Neural cell (in vitro differentiated cells): ENCODE measurements around the gene TSPAN15. TPM values are rescaled to one million over a fixed set of nuclear protein-coding genes. Genes with fewer than 3 reads are reported as not detected.

Source experiments
- H2AFZ ChIP-seq: fragments of 200-600, 300-800 bp; sonication (generic), shearing (Covaris generic); 2 replicates; pipeline ENCODE4 v1.6.0; 2014; ENCODE audit warnings: low read depth, mild to moderate bottlenecking, antibody characterized with exemption, low read length, moderate library complexity
- H3F3A ChIP-seq: fragments of 200-600 bp; shearing (Covaris generic); 2 replicates; pipeline ENCODE4 v1.6.1; 2016; ENCODE audit warnings: mild to moderate bottlenecking, moderate library complexity, mixed read lengths, antibody characterized with exemption, low read length; ENCODE audit not compliant: insufficient read depth, poor library complexity, severe bottlenecking
- H3K27ac ChIP-seq: fragments of 200-600, 300-800 bp; sonication (generic), shearing (Covaris generic); 2 replicates; pipeline ENCODE4 v1.5.1; 2014; ENCODE audit warnings: mild to moderate bottlenecking, low read length, moderate library complexity
- H3K27me3 ChIP-seq: fragments of 300-800, 200-600 bp; sonication (generic), shearing (Covaris generic); 2 replicates; pipeline ENCODE4 v1.6.0; 2014; ENCODE audit warnings: mild to moderate bottlenecking, low read depth, low read length, moderate library complexity; ENCODE audit not compliant: insufficient read depth
- H3K36me3 ChIP-seq: fragments of 300-800, 200-600 bp; sonication (generic), shearing (Covaris generic); 2 replicates; pipeline ENCODE4 v1.5.1; 2014; ENCODE audit warnings: mild to moderate bottlenecking, antibody characterized with exemption, low read length, moderate library complexity; ENCODE audit not compliant: insufficient read depth
- H3K4me2 ChIP-seq: fragments of 300-800, 200-600 bp; sonication (generic), shearing (Covaris generic); 2 replicates; pipeline ENCODE4 v1.6.0; 2014; ENCODE audit warnings: mild to moderate bottlenecking, low read length
- H3K4me3 ChIP-seq: fragments of 300-800, 200-600 bp; sonication (generic), shearing (Covaris generic); 2 replicates; pipeline ENCODE4 v1.5.1; 2014; ENCODE audit warnings: mild to moderate bottlenecking, low read length, moderate library complexity
- H3K79me2 ChIP-seq: fragments of 200-600 bp; shearing (Covaris generic); replicated peaks from 2 replicates; pipeline ENCODE4 v1.6.0; 2014; ENCODE audit warnings: mild to moderate bottlenecking, low read length, moderate library complexity; ENCODE audit not compliant: insufficient read depth
- H3K9ac ChIP-seq: fragments of 300-800, 200-600 bp; sonication (generic), shearing (Covaris generic); 2 replicates; pipeline ENCODE4 v1.6.1; 2016; ENCODE audit warnings: mild to moderate bottlenecking, low read length, mixed read lengths
- H3K9me2 ChIP-seq: fragments of 200-600 bp; shearing (Covaris generic); 2 replicates; pipeline ENCODE4 v1.6.1; 2016; ENCODE audit warnings: mild to moderate bottlenecking, low read length, mixed read lengths; ENCODE audit not compliant: insufficient read depth
- H3K9me3 ChIP-seq: fragments of 200-600, 300-800 bp; sonication (generic), shearing (Covaris generic); 2 replicates; pipeline ENCODE4 v1.6.1; 2016; ENCODE audit warnings: mild to moderate bottlenecking, mixed run types, low read length, moderate library complexity, mixed read lengths
- H4K20me1 ChIP-seq: fragments of 200-600 bp; shearing (Covaris generic); 2 replicates; pipeline ENCODE4 v1.6.1; 2016; ENCODE audit warnings: mild to moderate bottlenecking, mixed run types; ENCODE audit not compliant: insufficient read depth
- CTCF ChIP-seq: fragments of 450-650 bp; IDR thresholded peaks from 2 replicates; pipeline ENCODE4 v1.5.1; 2014; ENCODE audit warnings: antibody characterized with exemption, mild to moderate bottlenecking, moderate library complexity; ENCODE audit not compliant: poor library complexity, severe bottlenecking
- EP300 ChIP-seq: fragments of 450-650 bp; conservative IDR thresholded peaks from 2 replicates; pipeline ENCODE4 v1.6.1; 2014; ENCODE audit warnings: antibody characterized with exemption, mild to moderate bottlenecking, moderate library complexity; ENCODE audit not compliant: poor library complexity, severe bottlenecking
- EZH2 ChIP-seq: fragments of 200-600, 300-800 bp; shearing (Covaris generic), sonication (generic); IDR thresholded peaks from 2 replicates; pipeline ENCODE4 v1.6.1; 2014; ENCODE audit warnings: antibody characterized with exemption, low read length, borderline replicate concordance, mild to moderate bottlenecking; ENCODE audit not compliant: insufficient read depth, poor library complexity, severe bottlenecking
- MXI1 ChIP-seq: fragments of 450-650 bp; conservative IDR thresholded peaks from 2 replicates; pipeline ENCODE4 v1.6.1; 2014; ENCODE audit warnings: antibody characterized with exemption, mild to moderate bottlenecking; ENCODE audit not compliant: poor library complexity, severe bottlenecking
- POLR2AphosphoS5 ChIP-seq: IDR thresholded peaks from 2 replicates; pipeline ENCODE4 v1.6.1; 2012
- RAD21 ChIP-seq: fragments of 450-650 bp; conservative IDR thresholded peaks from 2 replicates; pipeline ENCODE4 v1.6.1; 2014; ENCODE audit warnings: antibody characterized with exemption, mild to moderate bottlenecking, moderate library complexity
- SMC3 ChIP-seq: fragments of 450-650 bp; conservative IDR thresholded peaks from 2 replicates; pipeline ENCODE4 v1.6.1; 2014; ENCODE audit warnings: antibody characterized with exemption, mild to moderate bottlenecking, moderate library complexity; ENCODE audit not compliant: poor library complexity
- TAF1 ChIP-seq: IDR thresholded peaks from 2 replicates; pipeline ENCODE4 v1.6.1; 2012; ENCODE audit warnings: low read depth
- polyA plus RNA-seq: library from polyadenylated mRNA; depleted of rRNA; stranded (reverse); fragments of >200 nt; gene quantifications from 2 replicates; pipeline ENCODE4 v1.2.3, GENCODE V29; 2014
- TF ChIP-seq, protein P1 (sequence below): IDR thresholded peaks from 2 replicates; pipeline ENCODE4 v1.6.1; 2012; ENCODE audit warnings: borderline replicate concordance

TSPAN15 gene
- polyA plus RNA-seq, 1 donor from 2014 or later: 1.2 TPM

DNA sequence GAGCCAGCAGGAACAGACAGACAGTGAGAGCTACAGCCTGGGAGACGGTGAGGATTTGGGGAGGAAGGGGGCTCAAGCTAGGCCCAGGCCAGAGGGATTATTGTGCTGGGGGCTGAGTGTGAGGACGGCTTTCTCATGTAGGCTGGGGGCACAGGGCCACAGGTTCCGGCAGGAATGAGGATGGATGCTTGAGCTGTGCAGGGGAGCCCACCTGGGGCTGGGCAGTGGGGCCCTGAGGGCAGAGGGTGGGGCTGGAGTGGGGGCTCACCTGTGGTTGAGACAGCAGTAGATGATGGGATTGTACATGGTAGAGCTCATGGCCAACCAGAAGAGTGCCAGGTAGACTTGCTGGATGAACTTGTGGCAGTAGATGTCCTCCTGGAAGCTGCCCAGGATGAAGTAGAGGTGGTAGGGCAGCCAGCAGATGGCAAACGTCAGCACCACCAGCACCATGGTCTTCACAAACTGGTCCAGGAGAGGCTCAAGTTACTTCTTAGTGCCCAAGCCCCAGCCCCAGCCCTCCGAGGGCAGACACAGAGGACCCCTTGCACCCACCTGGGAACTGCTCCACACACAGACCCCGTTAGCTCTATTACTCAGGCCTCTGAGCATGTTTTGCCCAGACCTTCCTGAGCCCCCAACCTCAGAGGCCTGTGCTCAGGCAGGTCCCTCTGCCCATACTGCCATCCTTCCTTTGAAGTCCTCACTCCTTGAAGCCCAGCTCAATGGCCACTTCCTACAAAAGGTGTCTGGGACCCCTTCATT, 44.3 kb upstream of the TSPAN15 start:
- no peaks in the 10 kb centered on the region for H4K20me1 ChIP-seq
- no peaks in the 10 kb centered on the region for H3K27me3 ChIP-seq
- no peaks in the 10 kb centered on the region for H3K9me2 ChIP-seq
- H3K9ac ChIP-seq: no peak overlapping the region
- H3K36me3 ChIP-seq: no peaks in the 10 kb centered on the region
- H3K27ac ChIP-seq: no peak overlapping the region
- no peaks in the 10 kb centered on the region for H3K9me3 ChIP-seq
- no peaks in the 10 kb centered on the region for H3K79me2 ChIP-seq
- TF ChIP-seq SMC3 (no peak), EZH2 (no peak), MXI1 (no peak), POLR2AphosphoS5 (no peak), RAD21 (no peak), TAF1 (no peak), EP300 (no peak), CTCF (no peak)
- TF ChIP-seq, protein P1, sequence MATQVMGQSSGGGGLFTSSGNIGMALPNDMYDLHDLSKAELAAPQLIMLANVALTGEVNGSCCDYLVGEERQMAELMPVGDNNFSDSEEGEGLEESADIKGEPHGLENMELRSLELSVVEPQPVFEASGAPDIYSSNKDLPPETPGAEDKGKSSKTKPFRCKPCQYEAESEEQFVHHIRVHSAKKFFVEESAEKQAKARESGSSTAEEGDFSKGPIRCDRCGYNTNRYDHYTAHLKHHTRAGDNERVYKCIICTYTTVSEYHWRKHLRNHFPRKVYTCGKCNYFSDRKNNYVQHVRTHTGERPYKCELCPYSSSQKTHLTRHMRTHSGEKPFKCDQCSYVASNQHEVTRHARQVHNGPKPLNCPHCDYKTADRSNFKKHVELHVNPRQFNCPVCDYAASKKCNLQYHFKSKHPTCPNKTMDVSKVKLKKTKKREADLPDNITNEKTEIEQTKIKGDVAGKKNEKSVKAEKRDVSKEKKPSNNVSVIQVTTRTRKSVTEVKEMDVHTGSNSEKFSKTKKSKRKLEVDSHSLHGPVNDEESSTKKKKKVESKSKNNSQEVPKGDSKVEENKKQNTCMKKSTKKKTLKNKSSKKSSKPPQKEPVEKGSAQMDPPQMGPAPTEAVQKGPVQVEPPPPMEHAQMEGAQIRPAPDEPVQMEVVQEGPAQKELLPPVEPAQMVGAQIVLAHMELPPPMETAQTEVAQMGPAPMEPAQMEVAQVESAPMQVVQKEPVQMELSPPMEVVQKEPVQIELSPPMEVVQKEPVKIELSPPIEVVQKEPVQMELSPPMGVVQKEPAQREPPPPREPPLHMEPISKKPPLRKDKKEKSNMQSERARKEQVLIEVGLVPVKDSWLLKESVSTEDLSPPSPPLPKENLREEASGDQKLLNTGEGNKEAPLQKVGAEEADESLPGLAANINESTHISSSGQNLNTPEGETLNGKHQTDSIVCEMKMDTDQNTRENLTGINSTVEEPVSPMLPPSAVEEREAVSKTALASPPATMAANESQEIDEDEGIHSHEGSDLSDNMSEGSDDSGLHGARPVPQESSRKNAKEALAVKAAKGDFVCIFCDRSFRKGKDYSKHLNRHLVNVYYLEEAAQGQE: no peak
- H3K4me2 ChIP-seq: no peak overlapping the region
- H2AFZ ChIP-seq: no peak overlapping the region
- no peaks in the 10 kb centered on the region for H3F3A ChIP-seq
- H3K4me3 ChIP-seq: no peak overlapping the region

GRCh38 chr10:69407621-69408301, 43.5 kb upstream of the TSPAN15 start:
- Histone ChIP-seq H3F3A (no peaks in the 10 kb centered on the region), H3K27me3 (no peaks in the 10 kb centered on the region), H4K20me1 (no peaks in the 10 kb centered on the region), H3K9ac (no peak overlapping the region), H3K79me2 (no peaks in the 10 kb centered on the region), H3K9me2 (no peaks in the 10 kb centered on the region), H3K4me3 (no peak overlapping the region), H3K9me3 (no peaks in the 10 kb centered on the region), H3K27ac (no peak overlapping the region), H3K4me2 (no peak overlapping the region), H2AFZ (no peak overlapping the region), H3K36me3 (no peaks in the 10 kb centered on the region)
- TF ChIP-seq EZH2 (no peak), POLR2AphosphoS5 (no peak), MXI1 (no peak), EP300 (no peak), CTCF (peak; percentile 43), TAF1 (no peak), RAD21 (peak; percentile 30), SMC3 (peak; percentile 47)
- TF ChIP-seq, protein P1: no peak
